H1 (cell line): ENCODE measurements around the gene NLRP6. TPM values are rescaled to one million over a fixed set of nuclear protein-coding genes. Genes with fewer than 3 reads are reported as not detected.
A peak's percentile ranks its signal among the peaks of the same experiment; 100 is the strongest.

Experiments used
- CTCF ChIA-PET: fragments of 300-600 bp; sonication (Branson Sonifier 250); formaldehyde crosslinking; loops from one replicate; lab custom pipeline; 2021; ENCODE audit not compliant: partially characterized antibody; lab: Charles Lee
- POLR2A ChIA-PET: fragments of 300-600 bp; sonication (Branson Sonifier 250); formaldehyde crosslinking; loops from one replicate; lab custom pipeline; 2021; ENCODE audit warnings: inconsistent platforms; ENCODE audit not compliant: partially characterized antibody; lab: Charles Lee
- DNase-seq, 2 experiments: peaks; one replicate each; pipeline versions ENCODE4 v3.0.0 to v3.0.0-alpha.2; 2010 to 2022; ENCODE audit warnings: low spot score in 2 of 2, low read depth in 1 of 2, mixed read lengths in 1 of 2
- FAIRE-seq: peaks from 2 replicates; lab custom pipeline; 2011; peaks lifted over from hg19 to GRCh38; lab: Jason Lieb, UNC
- H2AFZ ChIP-seq: 2 replicates; pipeline ENCODE4 v1.8.1; 2012; ENCODE audit warnings: low read length, inconsistent platforms
- H2AK5ac ChIP-seq: 2 replicates; pipeline ENCODE4 v1.6.1; 2013; ENCODE audit warnings: low read depth, low read length
- H2BK120ac ChIP-seq: replicated peaks from 2 replicates; pipeline ENCODE3; 2013; ENCODE audit warnings: low read depth, low read length, inconsistent platforms
- H2BK12ac ChIP-seq: 2 replicates; pipeline ENCODE4 v1.6.1; 2013; ENCODE audit warnings: low read depth, low read length
- H2BK15ac ChIP-seq: 2 replicates; pipeline ENCODE4 v1.6.1; 2013; ENCODE audit warnings: low read length
- H2BK20ac ChIP-seq: 2 replicates; pipeline ENCODE4 v1.6.1; 2013; ENCODE audit warnings: low read length
- H2BK5ac ChIP-seq: 2 replicates; pipeline ENCODE4 v1.6.1; 2013; ENCODE audit warnings: low read depth, low read length
- H3K14ac ChIP-seq: 2 replicates; pipeline ENCODE4 v1.6.1; 2013; ENCODE audit warnings: inconsistent platforms; ENCODE audit not compliant: insufficient read length
- H3K18ac ChIP-seq: 2 replicates; pipeline ENCODE4 v1.6.1; 2013; ENCODE audit warnings: low read length; ENCODE audit errors: extremely low read depth
- H3K23ac ChIP-seq: 2 replicates; pipeline ENCODE4 v1.6.1; 2013; ENCODE audit warnings: inconsistent platforms; ENCODE audit not compliant: insufficient read length
- H3K23me2 ChIP-seq: 2 replicates; pipeline ENCODE4 v1.6.1; 2013; ENCODE audit warnings: low read depth, low read length
- H3K27ac ChIP-seq: 2 replicates; pipeline ENCODE4 v1.6.1; 2011; ENCODE audit warnings: low read depth, low read length, inconsistent platforms
- H3K27me3 ChIP-seq, 4 experiments: replicated peaks in 1 of 4; 1 replicate in 1 of 4; 2 replicates in 3 of 4; pipeline versions ENCODE4 v1.6.1 to v1.8.1; 2011 to 2013; ENCODE audit warnings: low read length in 3 of 4, mild to moderate bottlenecking in 3 of 4, inconsistent platforms in 2 of 4, mixed read lengths in 2 of 4, moderate library complexity in 1 of 4; ENCODE audit not compliant: control insufficient read depth in 3 of 4, insufficient read depth in 3 of 4; ENCODE audit errors: extremely low read depth in 1 of 4
- H3K36me3 ChIP-seq, 4 experiments: 2 replicates each; pipeline versions ENCODE4 v1.6.1 to v1.8.1; 2011 to 2013; ENCODE audit warnings: mild to moderate bottlenecking in 4 of 4, low read length in 3 of 4, moderate library complexity in 2 of 4, control low read depth in 1 of 4, inconsistent platforms in 1 of 4; ENCODE audit not compliant: insufficient read depth in 4 of 4, control insufficient read depth in 2 of 4
- H3K4ac ChIP-seq: replicated peaks from 2 replicates; pipeline ENCODE3; 2013; ENCODE audit warnings: low read length, low read depth, mixed read lengths, inconsistent platforms; ENCODE audit not compliant: insufficient read length
- H3K4me1 ChIP-seq, 4 experiments: replicated peaks in 1 of 4; 1 replicate in 1 of 4; 2 replicates in 3 of 4; pipeline versions ENCODE4 v1.6.1 to v1.8.1; 2011 to 2013; ENCODE audit warnings: low read length in 3 of 4, inconsistent platforms in 2 of 4, mixed read lengths in 1 of 4; ENCODE audit not compliant: insufficient read depth in 4 of 4, control insufficient read depth in 3 of 4
- H3K4me2 ChIP-seq, 2 experiments: 2 replicates each; pipeline versions ENCODE4 v1.6.1 to v1.8.1; 2011 to 2013; ENCODE audit warnings: low read depth in 2 of 2, low read length in 2 of 2, control low read depth in 1 of 2, inconsistent platforms in 1 of 2, mild to moderate bottlenecking in 1 of 2; ENCODE audit not compliant: insufficient read depth in 1 of 2
- H3K4me3 ChIP-seq, 4 experiments: fragments of 200-600, 300-600 bp in 1 of 4; sonication (generic), shearing (Covaris generic), sonication (Bioruptor Twin) in 1 of 4; 2 replicates each; pipeline versions ENCODE4 v1.5.1 to v1.8.1; 2011 to 2016; ENCODE audit warnings: low read length in 4 of 4, low read depth in 3 of 4, control low read depth in 2 of 4, inconsistent platforms in 2 of 4, mild to moderate bottlenecking in 2 of 4, mixed read lengths in 1 of 4, moderate library complexity in 1 of 4; ENCODE audit not compliant: insufficient read depth in 2 of 4; ENCODE audit errors: extremely low read depth in 1 of 4
- H3K56ac ChIP-seq: replicated peaks from 2 replicates; pipeline ENCODE3; 2013; ENCODE audit warnings: low read depth, mild to moderate bottlenecking, mixed read lengths, low read length, inconsistent platforms; ENCODE audit not compliant: insufficient read length
- H3K79me1 ChIP-seq: 2 replicates; pipeline ENCODE4 v1.6.1; 2013; ENCODE audit warnings: low read depth, low read length, control low read depth
- H3K79me2 ChIP-seq, 2 experiments: 2 replicates each; pipeline versions ENCODE4 v1.6.1 to v1.8.1; 2012 to 2013; ENCODE audit warnings: low read length in 2 of 2, mild to moderate bottlenecking in 2 of 2, inconsistent platforms in 1 of 2; ENCODE audit not compliant: insufficient read depth in 2 of 2, control insufficient read depth in 1 of 2
- H3K9ac ChIP-seq, 4 experiments: replicated peaks in 1 of 4; 1 replicate in 1 of 4; 2 replicates in 3 of 4; pipeline versions ENCODE4 v1.6.1 to v1.8.1; 2011 to 2013; ENCODE audit warnings: low read depth in 3 of 4, low read length in 3 of 4, control low read depth in 2 of 4, mild to moderate bottlenecking in 2 of 4, moderate library complexity in 2 of 4, inconsistent platforms in 1 of 4; ENCODE audit errors: extremely low read depth in 1 of 4
- H3K9me3 ChIP-seq, 2 experiments: 2 replicates each; pipeline versions ENCODE4 v1.6.1 to v1.8.1; 2012 to 2013; ENCODE audit warnings: mild to moderate bottlenecking in 2 of 2, moderate library complexity in 2 of 2, control low read depth in 1 of 2, inconsistent platforms in 1 of 2, low read depth in 1 of 2, low read length in 1 of 2, mixed read lengths in 1 of 2; ENCODE audit not compliant: insufficient read depth in 2 of 2
- H4K20me1 ChIP-seq, 2 experiments: replicated peaks in 1 of 2; 2 replicates each; pipeline versions ENCODE3 to v1.8.1; 2011 to 2013; ENCODE audit warnings: inconsistent platforms in 2 of 2, low read length in 2 of 2, mild to moderate bottlenecking in 1 of 2; ENCODE audit not compliant: insufficient read depth in 2 of 2, control insufficient read depth in 1 of 2
- H4K5ac ChIP-seq: 2 replicates; pipeline ENCODE4 v1.6.1; 2013; ENCODE audit warnings: low read length, low read depth, mixed read lengths, inconsistent platforms; ENCODE audit not compliant: insufficient read length
- H4K8ac ChIP-seq: 2 replicates; pipeline ENCODE4 v1.8.0; 2013; ENCODE audit warnings: mild to moderate bottlenecking, moderate library complexity, low read length, inconsistent platforms; ENCODE audit not compliant: insufficient read depth; ENCODE audit errors: extremely low read depth
- H4K91ac ChIP-seq: replicated peaks from 2 replicates; pipeline ENCODE3; 2013; ENCODE audit warnings: low read length, mixed read lengths, inconsistent platforms; ENCODE audit not compliant: insufficient read length
- BACH1 ChIP-seq: IDR thresholded peaks from 2 replicates; pipeline ENCODE4 v1.6.1; 2012; ENCODE audit warnings: low read length, improper control_type of control experiment
- BRCA1 ChIP-seq: IDR thresholded peaks from 2 replicates; pipeline ENCODE4 v1.6.1; 2012; ENCODE audit warnings: low read depth, low read length, improper control_type of control experiment
- CHD1 ChIP-seq: IDR thresholded peaks from 2 replicates; pipeline ENCODE4 v1.6.1; 2012; ENCODE audit warnings: low read depth, low read length, improper control_type of control experiment
- CTBP2 ChIP-seq: IDR thresholded peaks from 2 replicates; pipeline ENCODE4 v1.7.0; 2011; ENCODE audit warnings: borderline replicate concordance, mild to moderate bottlenecking, moderate library complexity, mixed read lengths, low read length; ENCODE audit not compliant: insufficient read depth, insufficient read length
- JUND ChIP-seq: IDR thresholded peaks from 2 replicates; pipeline ENCODE4 v1.6.1; 2011; ENCODE audit warnings: mild to moderate bottlenecking, improper control_type of control experiment, low read length
- KDM1A ChIP-seq: fragments of 200-600, 300-600 bp; sonication (generic); IDR thresholded peaks from 2 replicates; pipeline ENCODE4 v1.7.1; 2016; ENCODE audit warnings: mild to moderate bottlenecking, low read length, borderline replicate concordance
- KDM4A ChIP-seq: IDR thresholded peaks from one replicate; pipeline ENCODE4 v1.7.1; 2012; ENCODE audit warnings: low read depth, mild to moderate bottlenecking, moderate library complexity, low read length, inconsistent platforms; ENCODE audit not compliant: severe bottlenecking
- WGBS, 2 experiments: shearing (Covaris generic) in 1 of 2; methylation state at CpG; one replicate each; pipeline versions ENCODE4 v1.1.6 to v1.1.7; 2013 to 2015; ENCODE audit warnings: low lambda C conversion rate in 2 of 2, mixed read lengths in 2 of 2, inconsistent platforms in 1 of 2, low coverage in 1 of 2, missing lambda C conversion rate in 1 of 2; ENCODE audit not compliant: insufficient replicate concordance in 2 of 2, insufficient coverage in 1 of 2, insufficient read length in 1 of 2; ENCODE audit errors: extremely low coverage in 1 of 2, missing lambda C conversion rate in 1 of 2; 5-methylcytosine and 5-hydroxymethylcytosine counted together
- polyA plus RNA-seq, 7 experiments: library from polyadenylated mRNA; depleted of rRNA in 3 of 7; stranded (reverse) in 5 of 7; unstranded in 2 of 7; fragments of >200 nt in 5 of 7; fragments of 200-250 nt in 2 of 7; gene quantifications; 1 replicate in 5 of 7; 2 replicates in 1 of 7; 4 replicates in 1 of 7; pipeline versions ENCODE4 v1.2.1 to v1.2.3, GENCODE V29; 2011 to 2013; ENCODE audit warnings: missing spikeins in 2 of 7, mixed read lengths in 2 of 7
- total RNA-seq: library from RNA; stranded (reverse); fragmentation: NEBNext Ultra II Directional; extraction: Animal tissue kit (Norgen Biotek cat#: 25700); gene quantifications from 2 replicates; pipeline ENCODE4 v1.2.1, GENCODE V29; 2021

Gene NLRP6
- total and polyA plus RNA-seq, 2 of the 8 experiments (the other 6 are each of a cell fraction or from before 2014, with no cell fraction given), result not detected

DNA sequence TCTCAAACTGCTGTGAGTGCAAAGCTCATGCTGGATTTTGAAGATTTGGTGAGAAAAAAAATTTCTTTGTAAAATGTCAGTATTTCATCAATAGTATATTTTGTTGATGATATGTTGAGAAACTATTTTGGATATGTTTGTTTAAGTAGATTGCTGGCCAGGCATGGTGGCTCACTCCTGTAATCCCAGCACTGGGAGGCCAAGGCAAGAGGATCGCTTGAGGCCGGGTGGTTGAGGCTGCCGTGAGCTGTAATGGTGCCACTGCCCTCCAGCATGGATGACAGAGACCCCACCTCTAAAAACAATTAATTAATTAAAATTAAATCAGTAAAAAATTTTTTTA, 49.3 kb downstream of the NLRP6 start:
- Histone ChIP-seq H3K23ac (no peak overlapping the region), H3K27me3 (no peaks in the 10 kb centered on the region), H3K23me2 (no peaks in the 10 kb centered on the region), H3K4ac (no peak overlapping the region), H3K14ac (no peak overlapping the region), H2BK12ac (peak overlapping the region; percentile 75; the same call in 1 of the 2 replicates), H4K20me1 (no peaks in the 10 kb centered on the region), H3K4me1 (peaks cover 0 to 14% (median 2%) of the 10 kb centered on the region in 4 experiments; a peak in 4 of 7 replicates), H2BK20ac (no peak overlapping the region), H4K91ac (no peak overlapping the region), H2AK5ac (no peak overlapping the region), H2BK120ac (no peak overlapping the region), H4K8ac (no peak overlapping the region), H3K9ac (no peak overlapping the region), H3K27ac (no peak overlapping the region), H3K18ac (0 out of 2 replicates have a peak overlapping the region, but pooled peaks have one; percentile 32), H3K4me3 (no peak overlapping the region), H3K4me2 (no peak overlapping the region), H3K56ac (no peak overlapping the region), H3K79me1 (no peaks in the 10 kb centered on the region), H2AFZ (no peak overlapping the region), H2BK5ac (no peak overlapping the region), H2BK15ac (0 out of 2 replicates have a peak overlapping the region, but pooled peaks have one; percentile 88), H4K5ac (no peak overlapping the region), H3K36me3 (no peaks in the 10 kb centered on the region), H3K79me2 (no peaks in the 10 kb centered on the region), H3K9me3 (peaks cover 4 to 5% of the 10 kb centered on the region in 2 experiments; a peak in 1 of 4 replicates)
- DNase-seq (no peak), FAIRE-seq (no peak)
- 97% methylated on average over 3 of the region's 3 CpGs; no CpG with 5 or more reads in 1 of the 2 experiments for WGBS, 2 experiments
- CTCF ChIA-PET, result interaction anchor here (1.0 to 2.4 kb wide), 4 partner anchors 11 to 121 kb away, joined by 3 to 6 read pairs (median 4); partner anchors contain the start of gene BET1L
- POLR2A ChIA-PET, result interaction anchor here (0.7 to 1.8 kb wide), 7 partner anchors 9 to 27 kb away, joined by 3 to 8 read pairs (median 4); partner anchors contain the start of gene IFITM2
- TF ChIP-seq BRCA1 (no peak), CTBP2 (no peak), JUND (no peak), KDM4A (no peak), KDM1A (no peak), BACH1 (no peak), CHD1 (no peak)
